ENCODE measurements around the gene SPANXB1. TPM values are rescaled to one million over a fixed set of nuclear protein-coding genes. Genes with fewer than 3 reads are reported as not detected.
"Not testable (repeated sequence)": the region's sequence is repeated elsewhere in the genome, so short reads cannot be mapped to it uniquely, and the experiment has no call there.

Gene SPANXB1
- total RNA-seq (not detected), polyA plus RNA-seq (not detected)
- long read RNA-seq, donor 1 = 0 reads
- long read RNA-seq, donor 2 = 0 reads
- long read RNA-seq, donor 3 = 0 reads
- long read RNA-seq, donor 4 = 0 reads

- H3K4me1 ChIP-seq (ENCODE audit: control insufficient read depth, insufficient read depth, low read length); H3K27me3 ChIP-seq (ENCODE audit: control insufficient read depth, insufficient read depth); ATAC-seq; H3K27ac ChIP-seq (ENCODE audit: low read length); H3K4me3 ChIP-seq (ENCODE audit: low read length); H3K9me3 ChIP-seq (ENCODE audit: control insufficient read depth, low read length); intact Hi-C loops (cut with DNase I): not testable (repeated sequence)
- DNase-seq = peak in 1 of 3 donors; percentile 33
- WGBS = 96% methylated on average over 13 of the region's 13 CpGs
Observed at GRCh38 chrX:141002568-141002967, at the start of gene SPANXB1. Gene SPANXB1 (plus strand): TSS chrX:141002594. CDS start chrX:141002694, 100 bp downstream.

- no peak for DNase-seq
- Histone ChIP-seq H3K9me3 (ENCODE audit: control insufficient read depth, low read length) (no peaks in the 10 kb centered on the region), H3K4me3 (ENCODE audit: low read length) (no peak overlapping the region), H3K27ac (ENCODE audit: low read length) (no peak overlapping the region), H3K4me1 (ENCODE audit: control insufficient read depth, insufficient read depth, low read length) (no peaks in the 10 kb centered on the region), H3K27me3 (ENCODE audit: control insufficient read depth, insufficient read depth) (no peaks in the 10 kb centered on the region)
- WGBS = 68% methylated on average over 3 of the region's 3 CpGs
- ATAC-seq = no peak
- intact Hi-C loops (cut with DNase I) = no loop called here
Observed at GRCh38 chrX:140967036-140967435, 35.4 kb upstream of the SPANXB1 start.

GRCh38 chrX:140971099-140971795 is 31.1 kb upstream of the SPANXB1 start:
- Histone ChIP-seq H3K4me1 (ENCODE audit: control insufficient read depth, insufficient read depth, low read length) (no peaks in the 10 kb centered on the region), H3K27me3 (ENCODE audit: control insufficient read depth, insufficient read depth) (no peaks in the 10 kb centered on the region), H3K9me3 (ENCODE audit: control insufficient read depth, low read length) (no peaks in the 10 kb centered on the region), H3K4me3 (ENCODE audit: low read length) (no peak overlapping the region), H3K27ac (ENCODE audit: low read length) (no peak overlapping the region)
- intact Hi-C loops (cut with DNase I) = no loop called here
- 56% methylated on average over 4 of the region's 4 CpGs for WGBS
- ATAC-seq (no peak), DNase-seq (no peak)

- H3K27ac ChIP-seq (ENCODE audit: low read length) = no peak overlapping the region
- H3K4me1 ChIP-seq (ENCODE audit: control insufficient read depth, insufficient read depth, low read length) = no peaks in the 10 kb centered on the region
- intact Hi-C loops (cut with DNase I) = no loop called here
- no peaks in the 10 kb centered on the region for H3K27me3 ChIP-seq (ENCODE audit: control insufficient read depth, insufficient read depth)
- WGBS = 62% methylated on average over 3 of the region's 3 CpGs
- no peak for ATAC-seq
- no peak overlapping the region for H3K4me3 ChIP-seq (ENCODE audit: low read length)
- no peak for DNase-seq
- no peaks in the 10 kb centered on the region for H3K9me3 ChIP-seq (ENCODE audit: control insufficient read depth, low read length)
Observed at GRCh38 chrX:140975472-140975871, 26.9 kb upstream of the SPANXB1 start.

- ATAC-seq (no peak), DNase-seq (no peak)
- no peak overlapping the region for H3K4me3 ChIP-seq (ENCODE audit: low read length)
- H3K27ac ChIP-seq (ENCODE audit: low read length) = no peak overlapping the region
- intact Hi-C loops (cut with DNase I) = no loop called here
- 93% methylated on average over 3 of the region's 3 CpGs for WGBS
- H3K9me3 ChIP-seq (ENCODE audit: control insufficient read depth, low read length) = no peaks in the 10 kb centered on the region
- no peaks in the 10 kb centered on the region for H3K4me1 ChIP-seq (ENCODE audit: control insufficient read depth, insufficient read depth, low read length)
- H3K27me3 ChIP-seq (ENCODE audit: control insufficient read depth, insufficient read depth) = no peaks in the 10 kb centered on the region
Observed at GRCh38 chrX:140980271-140980670, 22.1 kb upstream of the SPANXB1 start.

GRCh38 chrX:140983730-140984129 is 18.7 kb upstream of the SPANXB1 start:
- H3K9me3 ChIP-seq (ENCODE audit: control insufficient read depth, low read length) = no peaks in the 10 kb centered on the region
- intact Hi-C loops (cut with DNase I) = no loop called here
- no peaks in the 10 kb centered on the region for H3K27me3 ChIP-seq (ENCODE audit: control insufficient read depth, insufficient read depth)
- no peak overlapping the region for H3K4me3 ChIP-seq (ENCODE audit: low read length)
- H3K27ac ChIP-seq (ENCODE audit: low read length) = no peak overlapping the region
- ATAC-seq (no peak), DNase-seq (no peak)
- no peaks in the 10 kb centered on the region for H3K4me1 ChIP-seq (ENCODE audit: control insufficient read depth, insufficient read depth, low read length)
- WGBS = 61% methylated on average over 1 of the region's 1 CpG

- intact Hi-C loops (cut with DNase I); H3K9me3 ChIP-seq (ENCODE audit: control insufficient read depth, low read length); ATAC-seq; H3K27ac ChIP-seq (ENCODE audit: low read length); H3K4me3 ChIP-seq (ENCODE audit: low read length); H3K27me3 ChIP-seq (ENCODE audit: control insufficient read depth, insufficient read depth); H3K4me1 ChIP-seq (ENCODE audit: control insufficient read depth, insufficient read depth, low read length): not testable (repeated sequence)
- WGBS = 80% methylated on average over 3 of the region's 6 CpGs
- DNase-seq = peak in 1 of 3 donors; percentile 21
Observed at GRCh38 chrX:141005243-141005642, 2.8 kb downstream of the SPANXB1 start.

GRCh38 chrX:141044246-141044645 is 41.9 kb downstream of the SPANXB1 start:
- H3K4me3 ChIP-seq (ENCODE audit: low read length); H3K27ac ChIP-seq (ENCODE audit: low read length); intact Hi-C loops (cut with DNase I); DNase-seq; H3K4me1 ChIP-seq (ENCODE audit: control insufficient read depth, insufficient read depth, low read length); H3K27me3 ChIP-seq (ENCODE audit: control insufficient read depth, insufficient read depth); ATAC-seq; H3K9me3 ChIP-seq (ENCODE audit: control insufficient read depth, low read length): not testable (repeated sequence)
- 89% methylated on average over 9 of the region's 14 CpGs for WGBS

GRCh38 chrX:141049878-141050277 is 47.5 kb downstream of the SPANXB1 start:
- H3K9me3 ChIP-seq (ENCODE audit: control insufficient read depth, low read length); H3K27ac ChIP-seq (ENCODE audit: low read length); H3K4me1 ChIP-seq (ENCODE audit: control insufficient read depth, insufficient read depth, low read length); intact Hi-C loops (cut with DNase I); ATAC-seq; H3K27me3 ChIP-seq (ENCODE audit: control insufficient read depth, insufficient read depth); DNase-seq; H3K4me3 ChIP-seq (ENCODE audit: low read length): not testable (repeated sequence)
- 88% methylated on average over 3 of the region's 3 CpGs for WGBS

- H3K4me1 ChIP-seq (ENCODE audit: control insufficient read depth, insufficient read depth, low read length); H3K27ac ChIP-seq (ENCODE audit: low read length); H3K4me3 ChIP-seq (ENCODE audit: low read length); H3K9me3 ChIP-seq (ENCODE audit: control insufficient read depth, low read length); DNase-seq; ATAC-seq; intact Hi-C loops (cut with DNase I); H3K27me3 ChIP-seq (ENCODE audit: control insufficient read depth, insufficient read depth): not testable (repeated sequence)
- 50% methylated on average over 5 of the region's 5 CpGs for WGBS
Observed at GRCh38 chrX:141052098-141052497, 49.7 kb downstream of the SPANXB1 start.

Measured in right cardiac atrium (tissue), 5 donors.